GM10266 (cell line): Measurements from ENCODE around the gene FAM83G.
"Not testable (repeated sequence)": the region's sequence is repeated elsewhere in the genome, so short reads cannot be mapped to it uniquely, and the experiment has no call there.

Source experiments
- DNase-seq: peaks from one replicate; pipeline ENCODE4 v3.0.0; 2012; ENCODE audit errors: extremely low spot score
- TF ChIP-seq, protein P1 (sequence below): IDR thresholded peaks from 2 replicates; pipeline ENCODE4 v1.5.1; 2012; ENCODE audit warnings: mild to moderate bottlenecking, low read depth; ENCODE audit not compliant: control insufficient read depth, insufficient read depth; ENCODE audit errors: missing control alignments

Gene FAM83G

DNA sequence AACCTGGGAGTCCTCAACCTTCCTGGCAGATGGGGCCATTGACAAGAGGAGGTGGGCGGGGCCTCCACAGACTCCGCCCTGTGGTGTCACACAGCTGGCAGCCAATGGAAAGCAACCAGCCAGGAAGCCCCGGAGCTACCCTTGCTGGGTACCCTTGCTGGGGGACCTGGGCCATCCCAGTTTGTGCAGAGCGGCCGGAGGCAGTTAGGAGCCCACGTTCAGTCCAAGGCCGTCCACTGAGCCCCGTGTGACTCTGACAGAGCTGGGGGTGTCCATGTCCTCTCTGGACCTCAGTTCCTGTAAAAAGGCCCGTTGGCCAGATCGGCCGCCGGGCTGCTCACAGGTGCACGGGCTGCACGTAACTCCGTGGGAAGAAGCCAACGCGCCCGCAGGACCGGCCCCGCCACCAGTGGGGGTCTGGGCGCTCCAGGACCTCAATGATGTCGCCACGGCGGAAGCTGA lies 17.1 kb upstream of the FAM83G start:
- TF ChIP-seq, protein P1, sequence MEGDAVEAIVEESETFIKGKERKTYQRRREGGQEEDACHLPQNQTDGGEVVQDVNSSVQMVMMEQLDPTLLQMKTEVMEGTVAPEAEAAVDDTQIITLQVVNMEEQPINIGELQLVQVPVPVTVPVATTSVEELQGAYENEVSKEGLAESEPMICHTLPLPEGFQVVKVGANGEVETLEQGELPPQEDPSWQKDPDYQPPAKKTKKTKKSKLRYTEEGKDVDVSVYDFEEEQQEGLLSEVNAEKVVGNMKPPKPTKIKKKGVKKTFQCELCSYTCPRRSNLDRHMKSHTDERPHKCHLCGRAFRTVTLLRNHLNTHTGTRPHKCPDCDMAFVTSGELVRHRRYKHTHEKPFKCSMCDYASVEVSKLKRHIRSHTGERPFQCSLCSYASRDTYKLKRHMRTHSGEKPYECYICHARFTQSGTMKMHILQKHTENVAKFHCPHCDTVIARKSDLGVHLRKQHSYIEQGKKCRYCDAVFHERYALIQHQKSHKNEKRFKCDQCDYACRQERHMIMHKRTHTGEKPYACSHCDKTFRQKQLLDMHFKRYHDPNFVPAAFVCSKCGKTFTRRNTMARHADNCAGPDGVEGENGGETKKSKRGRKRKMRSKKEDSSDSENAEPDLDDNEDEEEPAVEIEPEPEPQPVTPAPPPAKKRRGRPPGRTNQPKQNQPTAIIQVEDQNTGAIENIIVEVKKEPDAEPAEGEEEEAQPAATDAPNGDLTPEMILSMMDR = no peak
- DNase-seq = no peak

DNA sequence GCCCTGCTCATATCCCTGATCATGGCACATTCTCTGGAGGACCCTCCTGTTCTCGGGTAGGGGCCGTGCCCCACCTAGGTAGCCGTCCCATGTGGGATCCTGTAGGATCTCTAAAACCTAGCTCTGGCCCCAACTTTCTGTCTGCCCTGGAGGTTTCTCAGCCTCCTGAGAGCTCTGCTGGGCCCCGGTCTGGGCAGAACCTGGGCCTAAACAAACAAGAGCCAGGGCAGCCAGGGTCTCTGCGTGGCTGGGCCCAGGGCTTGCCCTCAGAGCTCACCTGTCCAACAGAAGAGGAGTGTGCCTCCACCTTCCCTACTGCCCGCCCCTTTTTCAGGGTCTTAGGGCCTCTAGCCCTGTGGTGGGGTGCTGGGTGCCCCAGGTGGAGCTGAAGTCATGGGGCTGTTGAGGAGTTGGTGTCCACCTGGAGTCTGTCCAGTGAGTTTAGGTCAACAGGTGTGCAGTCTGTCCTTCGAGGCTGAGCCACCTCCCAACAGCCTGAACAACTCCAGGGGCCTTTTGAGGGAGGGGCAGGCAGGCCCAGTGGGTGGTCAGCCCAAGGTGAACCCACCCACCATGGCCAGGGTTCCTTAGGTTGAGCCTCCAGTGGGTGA lies 16.6 kb upstream of the FAM83G start:
- not testable (repeated sequence) for DNase-seq

DNA sequence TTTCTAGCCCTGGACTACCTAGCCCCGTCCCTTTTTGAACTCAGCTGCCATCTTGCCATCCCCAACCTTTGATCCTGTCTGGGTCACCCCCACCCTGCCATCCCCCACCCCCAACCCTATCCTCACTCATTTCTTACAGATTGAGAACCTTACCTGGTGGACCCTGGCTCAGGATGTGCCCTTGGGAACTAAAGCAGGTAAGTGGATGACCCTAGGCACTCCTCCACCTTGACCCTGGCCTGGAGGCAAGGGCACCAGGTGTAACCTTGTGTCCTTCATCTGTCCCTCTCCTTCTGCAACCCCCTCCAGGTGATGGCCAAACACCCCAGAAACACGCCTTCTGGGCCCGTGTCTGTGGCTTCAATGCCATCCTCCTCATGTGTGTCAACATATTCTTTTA lies 15.5 kb upstream of the FAM83G start:
- DNase-seq = no peak

DNA sequence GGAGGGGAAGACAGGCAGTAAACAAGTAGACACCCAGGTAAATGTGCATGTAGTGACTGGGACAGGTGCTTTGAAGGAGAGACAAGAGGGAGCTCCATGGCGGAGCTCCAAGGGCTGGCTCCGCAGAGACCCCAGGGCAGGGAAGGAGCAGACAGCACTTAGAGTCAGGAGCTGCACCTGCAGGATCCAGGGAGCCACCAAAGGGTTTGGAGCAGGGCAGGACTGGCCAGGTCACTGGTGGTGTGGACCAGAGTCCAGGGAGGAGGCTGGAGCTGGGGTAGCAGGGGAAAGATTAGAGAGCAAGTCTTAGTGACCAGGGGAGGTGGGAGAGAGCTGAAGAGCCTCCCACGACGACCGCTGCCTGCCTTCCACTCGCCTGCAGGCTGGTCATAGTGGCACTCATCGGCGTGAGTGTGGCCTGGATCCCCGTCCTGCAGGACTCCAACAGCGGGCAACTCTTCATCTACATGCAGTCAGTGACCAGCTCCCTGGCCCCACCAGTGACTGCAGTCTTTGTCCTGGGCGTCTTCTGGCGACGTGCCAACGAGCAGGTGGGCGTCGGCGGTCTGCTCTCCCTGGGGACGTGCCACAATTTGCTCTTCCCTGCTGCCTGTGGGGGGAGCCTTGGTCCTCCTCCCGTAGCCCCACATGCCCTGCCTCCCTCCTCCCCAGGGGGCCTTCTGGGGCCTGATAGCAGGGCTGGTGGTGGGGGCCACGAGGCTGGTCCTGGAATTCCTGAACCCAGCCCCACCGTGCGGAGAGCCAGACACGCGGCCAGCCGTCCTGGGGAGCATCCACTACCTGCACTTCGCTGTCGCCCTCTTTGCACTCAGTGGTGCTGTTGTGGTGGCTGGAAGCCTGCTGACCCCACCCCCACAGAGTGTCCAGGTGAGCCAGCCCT lies 14.7 kb upstream of the FAM83G start:
- TF ChIP-seq, protein P1 = no peak
- DNase-seq = no peak

More for the DNA sequence above, 15.5 kb upstream of the FAM83G start:
- TF ChIP-seq, protein P1 = no peak

DNA sequence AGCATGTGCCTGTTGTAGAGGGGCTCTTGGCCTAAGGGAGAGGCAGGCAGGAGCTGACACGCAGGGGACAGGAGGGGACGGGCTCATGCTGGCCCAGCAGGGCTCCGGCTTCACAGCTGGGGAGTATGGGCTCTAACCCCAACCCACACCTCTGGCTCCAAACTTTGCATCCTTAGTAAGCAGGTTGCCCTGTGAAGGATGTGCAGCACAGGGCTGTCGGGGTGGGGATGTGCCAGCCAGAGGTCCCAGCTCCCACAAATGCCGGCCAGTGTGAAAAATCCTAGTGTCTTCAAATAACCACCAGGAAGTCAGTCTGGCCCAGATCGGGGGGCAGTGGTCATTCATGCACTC lies 14.0 kb upstream of the FAM83G start:
- no peak for DNase-seq
- TF ChIP-seq, protein P1 = no peak

DNA sequence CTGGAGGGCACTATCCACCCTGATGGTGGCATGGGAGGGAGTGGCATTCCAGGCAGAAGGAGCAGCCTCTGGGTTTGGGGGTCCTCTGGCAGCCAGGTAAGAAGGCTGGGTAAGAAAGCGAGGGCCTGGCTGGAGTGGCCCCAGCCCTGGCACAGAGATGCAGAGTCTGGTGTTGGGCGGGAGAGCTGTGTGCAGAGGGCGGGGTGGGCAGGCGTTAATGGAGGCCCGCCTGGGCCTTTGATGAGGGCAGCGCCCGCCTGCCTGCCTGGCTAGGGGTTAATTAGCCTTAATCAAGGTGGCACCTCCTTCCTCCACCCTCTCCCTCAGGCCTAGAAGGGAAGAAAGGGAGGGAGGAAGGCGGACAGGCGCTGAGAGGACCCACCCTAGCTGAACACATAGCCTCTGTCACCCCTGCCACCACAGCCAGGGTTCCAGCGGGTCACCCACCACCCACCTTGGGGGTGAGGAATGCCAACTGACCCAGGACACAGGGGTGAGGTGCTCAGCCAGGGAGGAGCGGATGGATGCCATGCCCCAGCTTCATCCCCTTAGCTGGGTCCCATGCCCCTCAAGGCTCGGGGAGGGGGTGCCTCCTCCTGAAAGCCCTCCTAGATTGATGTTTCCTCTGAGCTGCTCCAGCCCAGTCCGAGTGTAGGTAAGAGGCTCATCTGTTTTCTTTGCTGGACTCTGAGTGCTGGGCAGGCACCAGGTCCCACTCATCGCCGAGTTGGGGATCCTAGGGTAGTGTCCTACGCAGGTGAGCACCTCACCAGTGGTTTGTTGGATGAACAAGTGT lies 13.4 kb upstream of the FAM83G start:
- TF ChIP-seq, protein P1 = no peak

DNA sequence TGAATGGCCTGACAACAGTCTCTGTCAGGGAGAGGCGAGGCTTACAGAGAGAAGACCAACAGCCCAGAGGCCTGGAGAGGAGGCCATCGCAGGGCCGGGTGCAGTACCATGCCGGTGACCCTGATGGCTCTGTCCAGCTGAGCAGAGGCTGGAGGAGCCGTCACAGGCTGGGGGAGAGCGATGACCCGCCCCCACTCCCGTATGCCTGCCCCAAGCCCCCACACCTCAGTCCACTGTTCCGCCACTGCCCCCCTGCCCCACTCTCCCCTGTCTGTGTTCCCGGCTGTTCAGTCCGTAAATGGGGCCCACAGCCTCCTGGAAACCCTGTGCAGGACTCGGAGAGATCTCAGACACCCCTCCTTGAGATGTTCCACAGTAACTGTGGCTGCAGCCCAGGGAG lies 12.8 kb upstream of the FAM83G start:
- no peak for DNase-seq
- TF ChIP-seq, protein P1 = no peak

More for the DNA sequence above, 13.4 kb upstream of the FAM83G start:
- no peak for DNase-seq
